GM21423 (cell line): ENCODE measurements around the gene NID2.

Experiments
- ATAC-seq: cut with Tn5 transposase; IDR thresholded peaks from one replicate; pipeline ENCODE4 v1.9.1; 2021; ENCODE audit warnings: mild to moderate bottlenecking, moderate library complexity; ENCODE audit not compliant: unreplicated experiment

NID2 gene

DNA sequence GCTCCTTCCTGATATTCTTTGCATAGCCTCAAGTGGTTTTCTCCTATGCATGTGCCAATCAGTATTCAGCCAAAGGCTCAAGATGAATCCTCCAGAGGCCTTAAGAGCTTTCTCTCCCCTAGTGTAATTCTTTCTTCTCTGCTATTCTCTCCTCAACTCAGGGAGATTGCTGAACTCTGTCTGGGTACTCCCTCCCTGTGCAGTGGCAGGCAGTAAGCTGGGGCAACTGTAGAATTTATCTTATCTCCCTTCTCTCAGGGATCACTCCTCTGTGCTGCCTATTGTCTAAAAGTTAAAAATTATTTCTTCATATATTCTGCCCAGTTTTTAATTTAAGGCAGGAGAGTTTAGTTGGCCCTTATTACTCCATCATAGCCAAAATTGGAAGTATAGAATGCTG is 108.0 kb downstream of the NID2 start:
- ATAC-seq: no peak

DNA sequence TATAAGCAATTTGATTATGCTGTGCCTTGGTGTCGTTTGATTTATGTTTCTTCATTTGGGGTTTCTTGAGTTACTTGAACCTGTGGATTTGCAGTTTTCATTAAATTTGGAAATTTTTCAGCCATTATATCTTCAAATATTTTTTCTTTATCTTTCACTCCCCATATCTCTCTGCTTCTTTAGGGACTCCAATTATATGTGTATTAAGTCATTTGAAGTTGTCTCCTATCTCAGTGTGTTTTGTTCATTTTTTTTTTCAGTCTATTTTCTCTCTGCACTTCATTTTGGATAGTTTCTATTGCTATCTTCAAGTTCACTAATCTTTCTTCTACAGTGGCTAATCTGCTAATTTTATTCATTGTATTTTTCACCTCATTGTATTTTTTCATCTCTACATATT is 108.9 kb downstream of the NID2 start:
- no peak for ATAC-seq

GRCh38 chr14:51957950-51958349 is 110.9 kb downstream of the NID2 start:
- no peak for ATAC-seq
